ENCODE results near the gene NKG7. TPM values are rescaled to one million over a fixed set of nuclear protein-coding genes. Genes with fewer than 3 reads are reported as not detected.

The NKG7 gene
- total RNA-seq, 1 donor from 2014 or later = not detected

DNA sequence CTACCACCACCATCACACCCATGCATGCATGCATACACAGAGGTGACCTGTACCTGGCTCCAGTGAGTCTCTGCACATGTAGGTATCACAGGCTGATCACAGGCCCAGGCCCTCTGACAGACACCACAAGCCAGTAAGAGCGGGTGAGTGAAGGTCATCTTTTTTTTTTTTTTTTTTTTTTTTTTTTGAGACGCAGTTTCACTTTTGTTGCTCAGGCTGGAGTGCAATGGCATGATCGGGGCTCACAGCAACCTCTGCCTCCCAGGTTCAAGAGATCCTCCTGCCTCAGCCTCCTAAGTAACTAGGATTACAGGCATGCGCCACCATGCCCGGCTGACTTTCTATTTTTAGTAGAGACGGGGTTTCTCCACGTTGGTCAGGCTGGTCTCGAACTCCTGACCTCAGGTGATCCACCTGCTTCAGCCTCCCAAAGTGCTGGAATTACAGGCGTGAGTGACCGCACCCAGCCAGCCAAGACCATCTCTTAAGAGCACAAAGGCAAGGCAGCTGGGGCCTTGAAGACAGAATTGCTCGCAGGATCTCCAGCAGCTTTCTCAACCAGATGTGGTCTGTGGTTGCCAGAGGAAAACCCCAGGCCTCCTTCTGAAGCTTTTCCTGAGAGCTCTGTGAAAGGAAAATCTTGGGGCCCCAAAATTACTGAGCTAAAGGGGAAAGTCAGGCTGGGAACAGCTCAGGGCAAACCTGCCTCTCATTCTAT is 3.2 kb upstream of the NKG7 start:
- Mint-ChIP-seq H3K4me1 (ENCODE audit: low read depth, unreplicated experiment) (no peaks in the 10 kb centered on the region), H3K27ac (ENCODE audit: unreplicated experiment) (no peak overlapping the region), H3K4me3 (ENCODE audit: unreplicated experiment) (no peak overlapping the region), H3K9me3 (ENCODE audit: unreplicated experiment) (peaks cover 3% of the 10 kb centered on the region), H3K27me3 (ENCODE audit: unreplicated experiment) (peaks cover 6% of the 10 kb centered on the region), H3K36me3 (ENCODE audit: unreplicated experiment) (no peaks in the 10 kb centered on the region)
- no peak for DNase-seq
- TF ChIP-seq, protein P1, sequence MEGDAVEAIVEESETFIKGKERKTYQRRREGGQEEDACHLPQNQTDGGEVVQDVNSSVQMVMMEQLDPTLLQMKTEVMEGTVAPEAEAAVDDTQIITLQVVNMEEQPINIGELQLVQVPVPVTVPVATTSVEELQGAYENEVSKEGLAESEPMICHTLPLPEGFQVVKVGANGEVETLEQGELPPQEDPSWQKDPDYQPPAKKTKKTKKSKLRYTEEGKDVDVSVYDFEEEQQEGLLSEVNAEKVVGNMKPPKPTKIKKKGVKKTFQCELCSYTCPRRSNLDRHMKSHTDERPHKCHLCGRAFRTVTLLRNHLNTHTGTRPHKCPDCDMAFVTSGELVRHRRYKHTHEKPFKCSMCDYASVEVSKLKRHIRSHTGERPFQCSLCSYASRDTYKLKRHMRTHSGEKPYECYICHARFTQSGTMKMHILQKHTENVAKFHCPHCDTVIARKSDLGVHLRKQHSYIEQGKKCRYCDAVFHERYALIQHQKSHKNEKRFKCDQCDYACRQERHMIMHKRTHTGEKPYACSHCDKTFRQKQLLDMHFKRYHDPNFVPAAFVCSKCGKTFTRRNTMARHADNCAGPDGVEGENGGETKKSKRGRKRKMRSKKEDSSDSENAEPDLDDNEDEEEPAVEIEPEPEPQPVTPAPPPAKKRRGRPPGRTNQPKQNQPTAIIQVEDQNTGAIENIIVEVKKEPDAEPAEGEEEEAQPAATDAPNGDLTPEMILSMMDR (IDR thresholded peaks at IDR 0.05; ENCODE audit: partially characterized antibody, unreplicated experiment) = no peak

DNA sequence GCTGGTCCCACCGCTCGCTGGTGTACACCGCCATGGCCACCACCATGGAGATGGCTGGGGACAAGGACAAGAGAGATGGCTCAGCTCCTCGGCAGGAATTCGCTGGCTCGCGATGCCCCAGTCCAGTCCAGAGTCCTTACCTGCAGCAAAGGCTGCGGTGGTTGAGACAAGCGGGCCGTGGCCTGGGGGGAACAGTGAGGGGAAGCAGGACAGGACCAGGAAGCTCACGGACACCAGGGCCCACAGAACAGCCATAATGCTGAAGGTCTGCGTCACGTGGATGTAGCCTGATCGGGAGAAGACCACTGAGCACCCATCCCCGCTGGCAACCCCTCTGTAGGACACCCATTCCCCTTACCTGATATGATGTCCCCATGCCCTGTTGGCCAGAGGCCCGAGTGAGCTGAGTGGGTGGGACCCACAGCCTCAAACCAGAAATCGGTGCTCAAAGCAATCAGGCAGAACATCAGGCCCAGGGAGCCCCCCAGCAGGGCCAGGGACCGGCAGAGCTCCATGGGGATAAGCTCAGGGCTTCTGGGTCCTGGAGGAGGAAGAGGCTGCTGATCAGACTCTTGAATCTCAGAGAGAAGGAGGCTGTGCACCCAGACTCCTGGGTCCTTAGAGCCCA is 319 bp downstream of the NKG7 start:
- Mint-ChIP-seq H3K36me3 (ENCODE audit: unreplicated experiment) (no peaks in the 10 kb centered on the region), H3K4me3 (ENCODE audit: unreplicated experiment) (no peak overlapping the region), H3K9me3 (ENCODE audit: unreplicated experiment) (peaks cover 12% of the 10 kb centered on the region), H3K27ac (ENCODE audit: unreplicated experiment) (no peak overlapping the region), H3K27me3 (ENCODE audit: unreplicated experiment) (peaks cover 12% of the 10 kb centered on the region), H3K4me1 (ENCODE audit: low read depth, unreplicated experiment) (peaks cover 3% of the 10 kb centered on the region)
- no peak for DNase-seq
- TF ChIP-seq, protein P1 (IDR thresholded peaks at IDR 0.05; ENCODE audit: partially characterized antibody, unreplicated experiment) = no peak

DNA sequence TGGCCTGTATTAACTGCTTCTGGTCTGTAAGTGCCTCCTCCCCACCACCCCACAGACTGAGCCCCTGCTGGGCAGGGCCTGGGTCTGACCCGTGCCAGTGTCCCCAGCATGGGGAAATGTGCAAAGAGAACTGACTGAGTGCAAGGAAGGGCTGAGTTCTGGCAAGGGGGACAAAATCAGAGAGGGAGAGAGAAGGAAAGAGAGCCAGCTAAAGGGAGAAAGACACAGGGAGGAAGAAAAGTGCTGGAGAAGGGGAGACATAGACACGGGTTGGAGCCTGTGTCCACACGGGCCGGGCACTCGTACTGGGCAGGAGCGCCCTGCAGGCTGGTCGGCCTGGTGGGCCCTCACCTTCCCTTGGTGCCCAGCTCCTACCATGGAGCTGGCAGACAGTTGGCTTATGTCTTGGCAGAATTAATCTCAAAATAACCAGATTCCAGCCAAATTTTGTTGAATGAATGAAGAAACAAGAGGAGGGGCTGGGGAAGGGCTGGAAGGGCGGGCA is 1.2 kb downstream of the NKG7 start:
- no peaks in the 10 kb centered on the region for H3K36me3 Mint-ChIP-seq (ENCODE audit: unreplicated experiment)
- H3K4me3 Mint-ChIP-seq (ENCODE audit: unreplicated experiment) = peak overlapping the region; percentile 3
- TF ChIP-seq, protein P1 (IDR thresholded peaks at IDR 0.05; ENCODE audit: partially characterized antibody, unreplicated experiment) = no peak
- DNase-seq = no peak
- H3K9me3 Mint-ChIP-seq (ENCODE audit: unreplicated experiment) = peaks cover 19% of the 10 kb centered on the region
- no peak overlapping the region for H3K27ac Mint-ChIP-seq (ENCODE audit: unreplicated experiment)
- peaks cover 3% of the 10 kb centered on the region for H3K4me1 Mint-ChIP-seq (ENCODE audit: low read depth, unreplicated experiment)
- peaks cover 15% of the 10 kb centered on the region for H3K27me3 Mint-ChIP-seq (ENCODE audit: unreplicated experiment)

DNA sequence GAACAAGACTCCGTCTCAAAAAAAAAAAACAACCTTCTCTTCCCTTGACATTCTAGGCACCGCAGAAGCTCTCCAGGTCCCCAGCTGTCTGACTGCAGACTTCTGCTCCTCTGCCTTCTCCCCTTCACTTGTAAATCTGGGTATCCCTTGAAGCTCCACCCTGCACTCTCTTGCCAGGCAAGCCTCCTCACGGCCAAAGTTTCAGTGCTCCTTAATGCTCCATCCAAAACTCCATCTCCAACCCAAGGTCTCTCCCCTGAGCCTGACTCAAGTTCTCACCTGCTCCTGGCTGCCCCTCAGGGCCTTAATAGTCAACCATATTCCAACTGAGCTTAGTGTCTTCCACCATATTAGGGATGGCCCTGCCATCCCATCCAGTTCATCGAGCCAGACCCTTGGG is 2.2 kb downstream of the NKG7 start:
- Mint-ChIP-seq H3K27ac (ENCODE audit: unreplicated experiment) (no peak overlapping the region), H3K36me3 (ENCODE audit: unreplicated experiment) (no peaks in the 10 kb centered on the region), H3K27me3 (ENCODE audit: unreplicated experiment) (peaks cover 18% of the 10 kb centered on the region), H3K4me3 (ENCODE audit: unreplicated experiment) (peak overlapping the region; percentile 59), H3K9me3 (ENCODE audit: unreplicated experiment) (peaks cover 24% of the 10 kb centered on the region), H3K4me1 (ENCODE audit: low read depth, unreplicated experiment) (peaks cover 5% of the 10 kb centered on the region)
- no peak for DNase-seq
- TF ChIP-seq, protein P1 (IDR thresholded peaks at IDR 0.05; ENCODE audit: partially characterized antibody, unreplicated experiment) = no peak
